KOPT-K1 (cell line): Measurements from ENCODE around the gene DMAC1.

Source experiments
- H3K27ac ChIP-seq: fragments of 200-600 bp; sonication (generic); 2 replicates; pipeline ENCODE4 v1.5.1; 2016; ENCODE audit warnings: antibody characterized with exemption, mild to moderate bottlenecking, low read depth, low read length; ENCODE audit not compliant: poor library complexity, severe bottlenecking
- H3K36me3 ChIP-seq: fragments of 200-600 bp; sonication (generic); 2 replicates; pipeline ENCODE4 v1.5.1; 2017; ENCODE audit warnings: antibody characterized with exemption, mild to moderate bottlenecking, low read length, moderate library complexity; ENCODE audit not compliant: insufficient read depth
- H3K9me3 ChIP-seq: fragments of 200-600 bp; sonication (generic); 2 replicates; pipeline ENCODE4 v1.5.1; 2017; ENCODE audit warnings: antibody characterized with exemption, low read length, mild to moderate bottlenecking; ENCODE audit not compliant: insufficient read depth, poor library complexity, severe bottlenecking

DMAC1 gene

DNA sequence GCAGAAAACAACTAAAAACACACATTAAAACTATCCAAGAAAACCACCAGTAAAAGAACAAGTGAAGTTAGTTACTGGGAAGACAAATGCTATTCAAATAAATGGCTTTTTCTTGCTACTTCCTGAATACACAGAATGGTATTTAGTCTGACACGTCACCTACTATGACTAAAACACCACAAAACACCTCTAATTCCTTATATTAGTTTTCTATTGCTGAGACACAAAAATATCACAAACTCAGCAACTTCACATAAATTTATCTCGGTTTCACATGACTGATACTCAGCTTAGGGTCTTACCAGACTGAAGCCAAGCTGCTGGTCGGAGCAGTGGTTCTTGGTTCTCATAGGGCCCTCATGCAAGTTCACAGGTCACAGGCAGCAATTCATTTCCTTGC lies 5.4 kb downstream of the DMAC1 start:
- H3K27ac ChIP-seq = no peak overlapping the region
- peaks cover 77% of the 10 kb centered on the region for H3K36me3 ChIP-seq
- H3K9me3 ChIP-seq = no peaks in the 10 kb centered on the region

- no peaks in the 10 kb centered on the region for H3K9me3 ChIP-seq
- peaks cover 76% of the 10 kb centered on the region for H3K36me3 ChIP-seq
- H3K27ac ChIP-seq = no peak overlapping the region
Measured at GRCh38 chr9:7791394-7791793, 8.2 kb downstream of the DMAC1 start.

DNA sequence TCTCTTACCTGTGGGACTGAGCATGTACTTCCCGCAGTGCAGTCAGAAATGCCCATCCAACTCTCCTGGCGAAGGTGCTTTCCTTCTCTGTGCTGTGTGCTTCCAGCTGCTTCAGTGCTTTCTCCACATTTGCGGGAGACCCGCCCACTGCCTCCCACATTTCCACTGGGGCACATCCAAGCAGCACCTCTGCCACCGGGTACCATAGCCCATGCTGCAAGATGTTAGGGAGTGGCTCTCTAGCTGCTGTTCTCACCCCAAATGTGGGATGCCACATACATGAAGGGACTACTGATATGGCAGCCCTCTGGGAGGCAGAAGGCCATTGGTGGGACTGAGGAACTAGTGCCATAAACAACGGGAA lies 8.8 kb downstream of the DMAC1 start:
- H3K27ac ChIP-seq = no peak overlapping the region
- H3K36me3 ChIP-seq = peaks cover 70% of the 10 kb centered on the region
- no peaks in the 10 kb centered on the region for H3K9me3 ChIP-seq

DNA sequence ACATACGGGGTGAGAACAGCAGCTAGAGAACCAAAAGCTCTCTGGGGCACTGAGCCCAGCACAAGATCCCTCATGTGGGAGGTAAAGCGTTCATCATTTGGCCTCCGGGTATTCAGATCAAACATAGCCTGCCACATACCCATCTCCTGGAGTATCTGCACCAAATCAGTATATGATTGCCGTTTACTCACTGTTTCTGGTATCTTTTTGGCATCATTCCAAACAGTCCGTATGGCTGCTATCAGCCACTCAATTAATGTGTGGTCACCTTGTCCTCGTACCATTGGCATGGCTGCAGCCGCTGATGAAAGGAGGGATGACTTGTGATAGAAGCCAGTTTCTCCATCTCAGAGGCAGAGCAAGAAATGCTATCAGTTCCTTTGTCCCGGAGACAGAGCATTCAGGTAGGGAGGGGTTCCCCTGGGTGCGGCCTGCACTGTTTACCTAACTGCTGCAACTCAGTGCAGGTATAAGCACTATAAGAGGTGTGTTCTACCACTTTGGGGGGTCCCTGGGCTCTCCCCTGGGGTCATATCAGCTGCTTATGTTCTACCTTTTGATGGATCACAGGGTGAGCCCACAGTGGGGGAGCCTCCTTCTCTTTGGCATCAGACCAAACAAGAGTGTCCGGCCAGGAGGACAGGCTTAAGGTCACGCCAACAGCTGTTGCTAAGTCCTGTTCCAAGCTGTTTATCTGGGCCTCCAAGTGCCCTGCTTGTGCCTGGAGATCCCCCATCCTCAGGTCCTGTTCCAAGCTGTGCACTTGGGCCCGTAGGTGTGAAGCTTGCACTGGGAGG lies 9.4 kb downstream of the DMAC1 start:
- Histone ChIP-seq H3K27ac (no peak overlapping the region), H3K9me3 (no peaks in the 10 kb centered on the region), H3K36me3 (peaks cover 64% of the 10 kb centered on the region)

DNA sequence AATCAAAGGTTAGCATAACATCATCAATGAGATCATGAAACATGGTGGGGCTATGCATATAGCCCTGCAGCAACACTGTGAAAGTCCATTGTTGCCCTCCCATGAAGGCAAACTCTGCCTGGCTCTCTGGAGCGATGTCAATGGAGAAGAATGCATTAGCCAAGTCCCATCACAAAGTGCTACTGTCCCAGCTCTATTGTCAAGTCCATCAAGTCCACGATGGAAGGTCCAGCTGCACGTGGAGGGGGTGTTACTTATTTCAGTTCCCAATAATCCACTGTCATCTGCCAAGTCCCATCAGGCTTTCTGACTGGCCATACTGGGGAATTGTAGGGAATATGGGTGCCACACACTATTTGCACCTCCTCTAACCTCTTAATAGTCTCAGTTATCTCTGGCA lies 10.8 kb downstream of the DMAC1 start:
- no peak overlapping the region for H3K27ac ChIP-seq
- no peaks in the 10 kb centered on the region for H3K9me3 ChIP-seq
- peaks cover 49% of the 10 kb centered on the region for H3K36me3 ChIP-seq

- peaks cover 20% of the 10 kb centered on the region; the same call in 1 of the 2 replicates for H3K36me3 ChIP-seq
- H3K9me3 ChIP-seq = no peaks in the 10 kb centered on the region
- H3K27ac ChIP-seq = no peak overlapping the region
Measured at GRCh38 chr9:7785813-7786212, 13.8 kb downstream of the DMAC1 start.

GRCh38 chr9:7784472-7784871 lies 15.1 kb downstream of the DMAC1 start:
- Histone ChIP-seq H3K36me3 (peaks cover 13% of the 10 kb centered on the region; the same call in 1 of the 2 replicates), H3K9me3 (no peaks in the 10 kb centered on the region), H3K27ac (no peak overlapping the region)

- Histone ChIP-seq H3K27ac (no peak overlapping the region), H3K9me3 (no peaks in the 10 kb centered on the region), H3K36me3 (peaks cover 13% of the 10 kb centered on the region; the same call in 1 of the 2 replicates)
Measured at GRCh38 chr9:7783635-7784063, 15.9 kb downstream of the DMAC1 start.

DNA sequence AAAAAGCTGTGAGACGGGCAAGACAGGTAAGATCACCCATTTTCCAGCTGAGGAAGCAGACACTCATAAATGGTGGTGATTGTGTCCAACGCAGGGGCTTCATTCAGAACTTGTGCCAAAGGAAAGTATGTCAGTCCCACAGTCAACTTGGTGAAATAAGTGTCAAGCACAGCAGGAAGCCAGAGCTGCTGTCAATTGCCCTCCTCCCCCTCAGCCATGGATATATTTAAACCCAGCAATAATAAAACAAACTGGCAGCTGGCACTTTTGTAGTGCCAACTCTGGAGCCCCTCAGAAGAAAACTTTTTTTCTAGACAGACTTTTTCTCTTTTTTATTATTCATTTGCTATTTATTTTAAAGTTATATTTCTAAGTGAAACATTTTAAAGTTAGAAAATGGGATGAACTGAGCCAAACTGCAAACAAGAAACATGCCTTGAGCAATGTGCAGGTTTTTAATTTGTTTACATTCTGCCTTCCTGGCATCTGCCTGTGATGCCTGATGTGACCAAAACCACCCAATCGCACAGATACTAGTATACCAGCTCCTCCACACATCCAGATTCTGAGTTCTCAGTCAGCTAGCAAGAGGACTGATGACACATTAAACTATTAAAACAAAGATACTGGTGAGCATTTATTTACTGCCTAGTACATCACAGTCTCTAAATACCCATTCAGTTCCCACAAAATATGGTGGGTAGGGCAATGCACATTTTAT lies 17.0 kb downstream of the DMAC1 start:
- H3K36me3 ChIP-seq = peaks cover 8% of the 10 kb centered on the region; the same call in 1 of the 2 replicates
- no peak overlapping the region for H3K27ac ChIP-seq
- no peaks in the 10 kb centered on the region for H3K9me3 ChIP-seq

GRCh38 chr9:7780261-7780988 lies 19.2 kb downstream of the DMAC1 start:
- Histone ChIP-seq H3K9me3 (no peaks in the 10 kb centered on the region), H3K36me3 (no peaks in the 10 kb centered on the region)

DNA sequence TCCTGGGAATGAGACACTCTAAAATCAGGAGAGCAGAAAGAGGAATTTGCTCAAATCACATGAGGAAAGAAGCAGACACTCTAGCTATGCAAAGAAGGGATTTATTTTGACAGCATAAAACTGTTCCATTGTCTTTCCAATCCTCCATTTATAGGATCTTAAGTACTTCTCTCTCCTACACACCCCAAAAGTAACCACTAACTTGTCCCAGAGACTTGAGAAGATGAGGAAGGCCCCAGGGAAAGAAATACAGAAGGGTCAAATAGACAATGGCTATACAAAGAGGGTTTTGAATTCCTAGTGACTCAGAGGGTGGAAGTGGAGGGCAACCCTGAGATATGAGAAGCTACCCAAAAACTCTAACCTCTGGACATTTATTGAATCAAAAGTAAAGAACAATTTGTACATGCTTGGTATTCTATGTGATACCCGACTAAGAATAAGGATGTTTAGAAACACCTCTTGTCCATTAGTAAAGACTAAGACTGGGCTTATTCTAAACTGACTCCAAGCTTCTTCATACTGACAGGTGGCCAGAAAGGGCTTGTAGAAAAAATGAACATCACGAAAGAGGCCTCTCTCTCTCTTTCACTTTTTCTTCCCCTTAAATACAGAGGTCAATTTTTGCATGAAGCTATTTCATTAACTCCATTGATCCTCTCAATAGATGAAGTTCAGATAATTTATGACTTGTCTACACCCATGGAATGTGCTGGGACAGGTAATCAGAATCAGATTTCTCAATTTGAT lies 20.6 kb downstream of the DMAC1 start:
- H3K36me3 ChIP-seq = no peaks in the 10 kb centered on the region
- no peak overlapping the region for H3K27ac ChIP-seq
- no peaks in the 10 kb centered on the region for H3K9me3 ChIP-seq

More at GRCh38 chr9:7780261-7780988, 19.2 kb downstream of the DMAC1 start:
- H3K27ac ChIP-seq = no peak overlapping the region

DNA sequence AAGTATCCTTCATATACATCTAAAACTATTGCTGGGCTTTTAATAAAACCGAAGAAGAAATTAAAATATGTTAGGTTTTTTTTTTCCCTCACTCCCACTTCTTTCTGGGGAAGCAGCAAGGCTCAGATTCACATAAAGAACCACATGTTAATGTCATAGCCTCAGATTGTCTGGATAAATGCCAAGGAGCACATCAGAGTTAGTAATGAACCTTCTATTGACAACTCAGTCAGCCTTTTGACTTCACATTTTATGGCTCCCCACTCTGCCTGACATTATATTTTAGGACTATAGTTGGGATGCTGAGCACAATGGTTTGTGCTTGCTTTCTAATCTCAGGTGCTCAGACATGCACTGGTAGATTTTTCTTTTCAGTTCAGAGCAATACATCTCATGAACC lies 21.8 kb downstream of the DMAC1 start:
- no peak overlapping the region for H3K27ac ChIP-seq
- no peaks in the 10 kb centered on the region for H3K9me3 ChIP-seq
- H3K36me3 ChIP-seq = no peaks in the 10 kb centered on the region

DNA sequence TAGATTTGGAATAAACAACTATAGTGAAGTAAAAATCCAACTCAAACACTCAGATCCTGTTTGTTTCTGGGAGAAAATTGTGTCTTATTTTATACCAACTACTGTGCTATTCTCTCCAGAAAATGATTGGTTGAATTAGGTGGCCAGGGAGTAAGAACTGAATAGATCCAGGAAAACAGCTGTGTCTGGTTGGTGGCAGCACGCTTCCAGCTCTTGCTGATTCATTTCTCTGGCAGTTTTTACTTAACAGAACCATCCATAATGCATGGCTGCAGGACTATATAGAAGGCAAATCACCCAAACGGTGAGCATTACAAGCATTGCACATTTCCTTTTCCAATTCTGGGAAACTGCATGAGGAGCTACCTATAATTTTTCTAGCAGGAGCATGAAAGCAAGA lies 29.5 kb downstream of the DMAC1 start:
- no peaks in the 10 kb centered on the region for H3K36me3 ChIP-seq
- H3K27ac ChIP-seq = no peak overlapping the region
- peaks cover 2% of the 10 kb centered on the region for H3K9me3 ChIP-seq

DNA sequence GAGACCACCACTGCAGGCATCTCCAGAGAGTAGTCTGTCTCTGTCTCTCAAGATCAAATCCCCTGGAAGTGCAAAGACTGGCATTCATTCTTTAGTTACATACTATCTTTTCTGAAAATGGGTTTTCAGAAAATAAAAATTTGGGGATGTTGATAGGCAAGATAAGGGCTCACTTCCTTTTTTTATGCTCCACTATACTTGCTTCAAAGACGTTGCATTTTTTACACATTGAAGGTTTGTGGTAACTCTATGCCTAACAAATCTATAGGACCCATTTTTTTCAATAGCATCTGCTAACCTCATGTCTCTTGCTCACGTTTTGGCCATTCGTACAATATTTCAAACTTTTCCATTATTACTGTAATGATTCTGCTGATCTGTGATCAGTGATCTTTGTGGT lies 37.0 kb downstream of the DMAC1 start:
- H3K36me3 ChIP-seq = no peaks in the 10 kb centered on the region
- peaks cover 10% of the 10 kb centered on the region for H3K9me3 ChIP-seq

GRCh38 chr9:7760014-7760415 lies 39.6 kb downstream of the DMAC1 start:
- H3K9me3 ChIP-seq = peaks cover 7% of the 10 kb centered on the region
- H3K27ac ChIP-seq = no peak overlapping the region
- no peaks in the 10 kb centered on the region for H3K36me3 ChIP-seq

More for the DNA sequence above, 37.0 kb downstream of the DMAC1 start:
- H3K27ac ChIP-seq = no peak overlapping the region
